CD4-positive, alpha-beta T cell treated with Interleukin-15 for 1 hour (primary cell): ENCODE results near the gene RYR1.
"Not testable (repeated sequence)": the region's sequence is repeated elsewhere in the genome, so short reads cannot be mapped to it uniquely, and the experiment has no call there.

Experiments
- DNase-seq: peaks from one replicate; pipeline ENCODE4 v3.0.0-alpha.2; 2020

RYR1 gene

GRCh38 chr19:38495375-38495774, 61.9 kb downstream of the RYR1 start:
- DNase-seq: not testable (repeated sequence)

GRCh38 chr19:38496116-38496515, 62.6 kb downstream of the RYR1 start:
- no peak for DNase-seq

GRCh38 chr19:38496603-38497487, 63.4 kb downstream of the RYR1 start:
- no peak for DNase-seq

GRCh38 chr19:38497907-38498306, 64.4 kb downstream of the RYR1 start:
- DNase-seq: no peak

GRCh38 chr19:38499532-38499931, 66.0 kb downstream of the RYR1 start:
- DNase-seq: no peak

- no peak for DNase-seq
Observed at GRCh38 chr19:38500450-38500849, 67.0 kb downstream of the RYR1 start.

GRCh38 chr19:38502410-38503076, 69.1 kb downstream of the RYR1 start:
- DNase-seq: no peak

GRCh38 chr19:38503077-38503410, 69.6 kb downstream of the RYR1 start:
- DNase-seq: no peak

GRCh38 chr19:38505958-38506357, 72.5 kb downstream of the RYR1 start:
- DNase-seq: no peak

GRCh38 chr19:38506375-38506722, 72.9 kb downstream of the RYR1 start:
- DNase-seq: no peak

GRCh38 chr19:38506723-38507550, 73.4 kb downstream of the RYR1 start:
- DNase-seq: peak; percentile 64

GRCh38 chr19:38507551-38508127, 74.1 kb downstream of the RYR1 start:
- DNase-seq: no peak

- no peak for DNase-seq
Observed at GRCh38 chr19:38508507-38508906, 75.0 kb downstream of the RYR1 start.

- DNase-seq: no peak
Observed at GRCh38 chr19:38509027-38509426, 75.5 kb downstream of the RYR1 start.

GRCh38 chr19:38511074-38511708, 77.7 kb downstream of the RYR1 start:
- no peak for DNase-seq

GRCh38 chr19:38512277-38512676, 78.8 kb downstream of the RYR1 start:
- no peak for DNase-seq

GRCh38 chr19:38513156-38513555, 79.7 kb downstream of the RYR1 start:
- DNase-seq: not testable (repeated sequence)

GRCh38 chr19:38513762-38514167, 80.3 kb downstream of the RYR1 start:
- no peak for DNase-seq

GRCh38 chr19:38514812-38515633, 81.5 kb downstream of the RYR1 start:
- DNase-seq: peak; percentile 73

GRCh38 chr19:38515896-38516295, 82.4 kb downstream of the RYR1 start:
- DNase-seq: no peak

- no peak for DNase-seq
Observed at GRCh38 chr19:38516802-38517201, 83.3 kb downstream of the RYR1 start.

GRCh38 chr19:38517321-38517720, 83.8 kb downstream of the RYR1 start:
- DNase-seq: no peak
